ENCODE results near the gene HLA-DQA2.
"Not testable (repeated sequence)": the region's sequence is repeated elsewhere in the genome, so short reads cannot be mapped to it uniquely, and the experiment has no call there.

Gene HLA-DQA2

GRCh38 chr6:32774426-32774825 is 33.2 kb downstream of the HLA-DQA2 start:
- no peak overlapping the region for H3K4me3 ChIP-seq (ENCODE audit: low read length)
- WGBS (ENCODE audit: insufficient coverage, insufficient read length) = no CpG with 5 or more reads among the region's 1 CpG
- H3K4me1 ChIP-seq (ENCODE audit: control insufficient read depth, insufficient read depth, low read length) = no peaks in the 10 kb centered on the region
- no peaks in the 10 kb centered on the region for H3K27me3 ChIP-seq (ENCODE audit: control insufficient read depth, insufficient read depth, low read length)
- no peaks in the 10 kb centered on the region for H3K9me3 ChIP-seq (ENCODE audit: control insufficient read depth, insufficient read depth, low read length)
- no peaks in the 10 kb centered on the region for H3K36me3 ChIP-seq (ENCODE audit: control insufficient read depth, insufficient read depth, low read length)
- DNase-seq (ENCODE audit: low read depth, low spot score) = no peak
- no peak overlapping the region for H3K27ac ChIP-seq (ENCODE audit: low read length)

- Histone ChIP-seq H3K4me1 (ENCODE audit: control insufficient read depth, insufficient read depth, low read length) (no peaks in the 10 kb centered on the region), H3K36me3 (ENCODE audit: control insufficient read depth, insufficient read depth, low read length) (no peaks in the 10 kb centered on the region), H3K27ac (ENCODE audit: low read length) (no peak overlapping the region), H3K27me3 (ENCODE audit: control insufficient read depth, insufficient read depth, low read length) (no peaks in the 10 kb centered on the region), H3K4me3 (ENCODE audit: low read length) (no peak overlapping the region), H3K9me3 (ENCODE audit: control insufficient read depth, insufficient read depth, low read length) (no peaks in the 10 kb centered on the region)
- no CpG with 5 or more reads among the region's 1 CpG for WGBS (ENCODE audit: insufficient coverage, insufficient read length)
- no peak for DNase-seq (ENCODE audit: low read depth, low spot score)
Measured at GRCh38 chr6:32775071-32775470, 33.9 kb downstream of the HLA-DQA2 start.

GRCh38 chr6:32779036-32779435 is 37.8 kb downstream of the HLA-DQA2 start:
- Histone ChIP-seq H3K9me3 (ENCODE audit: control insufficient read depth, insufficient read depth, low read length) (no peaks in the 10 kb centered on the region), H3K36me3 (ENCODE audit: control insufficient read depth, insufficient read depth, low read length) (no peaks in the 10 kb centered on the region), H3K4me3 (ENCODE audit: low read length) (no peak overlapping the region), H3K27ac (ENCODE audit: low read length) (no peak overlapping the region), H3K4me1 (ENCODE audit: control insufficient read depth, insufficient read depth, low read length) (no peaks in the 10 kb centered on the region), H3K27me3 (ENCODE audit: control insufficient read depth, insufficient read depth, low read length) (no peaks in the 10 kb centered on the region)
- DNase-seq (ENCODE audit: low read depth, low spot score) = no peak

GRCh38 chr6:32782923-32783322 is 41.7 kb downstream of the HLA-DQA2 start:
- not testable (repeated sequence) for H3K36me3 ChIP-seq (ENCODE audit: control insufficient read depth, insufficient read depth, low read length); H3K27me3 ChIP-seq (ENCODE audit: control insufficient read depth, insufficient read depth, low read length); H3K4me3 ChIP-seq (ENCODE audit: low read length); DNase-seq (ENCODE audit: low read depth, low spot score); H3K4me1 ChIP-seq (ENCODE audit: control insufficient read depth, insufficient read depth, low read length); H3K27ac ChIP-seq (ENCODE audit: low read length); H3K9me3 ChIP-seq (ENCODE audit: control insufficient read depth, insufficient read depth, low read length)

GRCh38 chr6:32785781-32786533 is 44.8 kb downstream of the HLA-DQA2 start:
- H3K27ac ChIP-seq (ENCODE audit: low read length) = no peak overlapping the region
- no peaks in the 10 kb centered on the region for H3K27me3 ChIP-seq (ENCODE audit: control insufficient read depth, insufficient read depth, low read length)
- DNase-seq (ENCODE audit: low read depth, low spot score) = peak; percentile 41
- no peaks in the 10 kb centered on the region for H3K4me1 ChIP-seq (ENCODE audit: control insufficient read depth, insufficient read depth, low read length)
- no peaks in the 10 kb centered on the region for H3K9me3 ChIP-seq (ENCODE audit: control insufficient read depth, insufficient read depth, low read length)
- H3K4me3 ChIP-seq (ENCODE audit: low read length) = no peak overlapping the region
- no CpG with 5 or more reads among the region's 5 CpGs for WGBS (ENCODE audit: insufficient coverage, insufficient read length)
- no peaks in the 10 kb centered on the region for H3K36me3 ChIP-seq (ENCODE audit: control insufficient read depth, insufficient read depth, low read length)

GRCh38 chr6:32790306-32790705 is 49.1 kb downstream of the HLA-DQA2 start:
- WGBS (ENCODE audit: insufficient coverage, insufficient read length) = no CpG with 5 or more reads among the region's 2 CpGs
- DNase-seq (ENCODE audit: low read depth, low spot score) = no peak
- H3K36me3 ChIP-seq (ENCODE audit: control insufficient read depth, insufficient read depth, low read length) = no peaks in the 10 kb centered on the region
- no peak overlapping the region for H3K4me3 ChIP-seq (ENCODE audit: low read length)
- H3K27me3 ChIP-seq (ENCODE audit: control insufficient read depth, insufficient read depth, low read length) = no peaks in the 10 kb centered on the region
- H3K4me1 ChIP-seq (ENCODE audit: control insufficient read depth, insufficient read depth, low read length) = no peaks in the 10 kb centered on the region
- no peak overlapping the region for H3K27ac ChIP-seq (ENCODE audit: low read length)
- no peaks in the 10 kb centered on the region for H3K9me3 ChIP-seq (ENCODE audit: control insufficient read depth, insufficient read depth, low read length)

GRCh38 chr6:32792901-32793435 is 51.8 kb downstream of the HLA-DQA2 start:
- Histone ChIP-seq H3K27ac (ENCODE audit: low read length) (no peak overlapping the region), H3K4me1 (ENCODE audit: control insufficient read depth, insufficient read depth, low read length) (peaks cover 2% of the 10 kb centered on the region; the same call in 1 of the 2 replicates), H3K9me3 (ENCODE audit: control insufficient read depth, insufficient read depth, low read length) (no peaks in the 10 kb centered on the region), H3K4me3 (ENCODE audit: low read length) (no peak overlapping the region), H3K36me3 (ENCODE audit: control insufficient read depth, insufficient read depth, low read length) (no peaks in the 10 kb centered on the region), H3K27me3 (ENCODE audit: control insufficient read depth, insufficient read depth, low read length) (no peaks in the 10 kb centered on the region)
- no peak for DNase-seq (ENCODE audit: low read depth, low spot score)
- no CpG with 5 or more reads among the region's 3 CpGs for WGBS (ENCODE audit: insufficient coverage, insufficient read length)

- no peak for DNase-seq (ENCODE audit: low read depth, low spot score)
- Histone ChIP-seq H3K36me3 (ENCODE audit: control insufficient read depth, insufficient read depth, low read length) (no peaks in the 10 kb centered on the region), H3K4me1 (ENCODE audit: control insufficient read depth, insufficient read depth, low read length) (peaks cover 2% of the 10 kb centered on the region; the same call in 1 of the 2 replicates), H3K4me3 (ENCODE audit: low read length) (no peak overlapping the region), H3K9me3 (ENCODE audit: control insufficient read depth, insufficient read depth, low read length) (no peaks in the 10 kb centered on the region), H3K27me3 (ENCODE audit: control insufficient read depth, insufficient read depth, low read length) (no peaks in the 10 kb centered on the region), H3K27ac (ENCODE audit: low read length) (no peak overlapping the region)
- WGBS (ENCODE audit: insufficient coverage, insufficient read length) = no CpG with 5 or more reads among the region's 2 CpGs
Measured at GRCh38 chr6:32794510-32794909, 53.3 kb downstream of the HLA-DQA2 start.

All from iPS DF 6.9 (cell line).